Smooth muscle cell (in vitro differentiated cells): ENCODE data around the gene ADAMTS15. TPM values are rescaled to one million over a fixed set of nuclear protein-coding genes. Genes with fewer than 3 reads are reported as not detected.

Source experiments
- DNase-seq: peaks from one replicate; lab custom pipeline; 2025; ENCODE audit not compliant: unreplicated experiment; lab: John Stamatoyannopoulos, UW
- H2AFZ ChIP-seq: fragments of 200-600 bp; sonication (generic); 2 replicates; pipeline ENCODE4 v1.6.0; 2016; ENCODE audit warnings: antibody characterized with exemption, low read depth, mild to moderate bottlenecking
- H3F3A ChIP-seq: fragments of 200-600 bp; sonication (generic); 2 replicates; pipeline ENCODE4 v1.6.0; 2017; ENCODE audit warnings: antibody characterized with exemption, low read depth
- H3K27ac ChIP-seq: fragments of 200-600 bp; sonication (generic); 2 replicates; pipeline ENCODE4 v1.5.1; 2016; ENCODE audit warnings: low read depth, mild to moderate bottlenecking
- H3K27me3 ChIP-seq: fragments of 200-600 bp; sonication (generic); 2 replicates; pipeline ENCODE4 v1.6.1; 2016; ENCODE audit warnings: low read depth, mild to moderate bottlenecking
- H3K36me3 ChIP-seq: fragments of 200-600 bp; sonication (generic); 2 replicates; pipeline ENCODE4 v1.5.1; 2016; ENCODE audit warnings: low read depth
- H3K4me1 ChIP-seq: fragments of 200-600 bp; sonication (generic); 2 replicates; pipeline ENCODE4 v1.5.1; 2016; ENCODE audit warnings: low read depth
- H3K4me2 ChIP-seq: fragments of 200-600 bp; sonication (generic); 2 replicates; pipeline ENCODE4 v1.6.0; 2016; ENCODE audit warnings: mild to moderate bottlenecking
- H3K4me3 ChIP-seq: fragments of 200-600 bp; sonication (generic); 2 replicates; pipeline ENCODE4 v1.5.1; 2016; ENCODE audit warnings: mild to moderate bottlenecking
- H3K79me2 ChIP-seq: fragments of 200-600 bp; sonication (generic); 2 replicates; pipeline ENCODE4 v1.6.0; 2016; ENCODE audit warnings: low read depth, mild to moderate bottlenecking
- H3K9ac ChIP-seq: fragments of 200-600 bp; sonication (generic); 2 replicates; pipeline ENCODE4 v1.6.0; 2016; ENCODE audit warnings: low read depth
- H3K9me3 ChIP-seq: fragments of 200-600 bp; sonication (generic); replicated peaks from 2 replicates; pipeline ENCODE4 v1.5.1; 2016; ENCODE audit warnings: low read depth
- H4K20me1 ChIP-seq: fragments of 200-600 bp; sonication (generic); 2 replicates; pipeline ENCODE4 v1.6.0; 2016; ENCODE audit warnings: low read depth
- CTCF ChIP-seq: fragments of 200-600 bp; sonication (generic); IDR thresholded peaks from 2 replicates; pipeline ENCODE4 v1.5.1; 2017; ENCODE audit warnings: borderline replicate concordance, mild to moderate bottlenecking, antibody characterized with exemption; ENCODE audit not compliant: insufficient read depth, poor library complexity, severe bottlenecking
- WGBS: methylation state at CpG from one replicate; pipeline ENCODE4 v1.1.7; 2016; ENCODE audit warnings: low lambda C conversion rate; 5-methylcytosine and 5-hydroxymethylcytosine counted together
- polyA plus RNA-seq: library from polyadenylated mRNA; unstranded; fragments of >200 nt; fragmentation: Nextera tagmentation; extraction: Ambion mirVana; gene quantifications from 2 replicates; pipeline ENCODE4 v1.2.1, GENCODE V29; 2016
- total RNA-seq: library from RNA; depleted of rRNA; stranded (reverse); fragments of >200 nt; gene quantifications from 2 replicates; pipeline ENCODE4 v1.2.3, GENCODE V29; 2014

Gene ADAMTS15
- total and polyA plus RNA-seq, 2 experiments from 2014 or later: 1.4 to 3.4 TPM

GRCh38 chr11:130476200-130476921, 27.9 kb downstream of the ADAMTS15 start:
- H3K4me1 ChIP-seq: peaks cover 18% of the 10 kb centered on the region
- TF ChIP-seq CTCF: no peak
- H3K4me2 ChIP-seq: peak overlapping the region; percentile 33
- no peak overlapping the region for H2AFZ ChIP-seq
- H3K4me3 ChIP-seq: no peak overlapping the region
- DNase-seq: no peak
- WGBS: 81% methylated on average over 12 of the region's 12 CpGs
- no peaks in the 10 kb centered on the region for H3K79me2 ChIP-seq
- H3K9me3 ChIP-seq: no peaks in the 10 kb centered on the region
- H3K27me3 ChIP-seq: no peaks in the 10 kb centered on the region
- peak overlapping the region; percentile 92 for H3K27ac ChIP-seq
- no peaks in the 10 kb centered on the region for H3K36me3 ChIP-seq
- H3F3A ChIP-seq: peaks cover 16% of the 10 kb centered on the region
- H4K20me1 ChIP-seq: no peaks in the 10 kb centered on the region
- H3K9ac ChIP-seq: no peak overlapping the region

- WGBS: 76% methylated on average over 16 of the region's 16 CpGs
- no peak overlapping the region for H2AFZ ChIP-seq
- no peaks in the 10 kb centered on the region for H4K20me1 ChIP-seq
- H3K27ac ChIP-seq: peak overlapping the region; percentile 92
- no peaks in the 10 kb centered on the region for H3K27me3 ChIP-seq
- H3K36me3 ChIP-seq: no peaks in the 10 kb centered on the region
- H3K9me3 ChIP-seq: no peaks in the 10 kb centered on the region
- no peak overlapping the region for H3K9ac ChIP-seq
- H3K79me2 ChIP-seq: no peaks in the 10 kb centered on the region
- peak overlapping the region; percentile 74 for H3K4me2 ChIP-seq
- H3K4me1 ChIP-seq: peaks cover 18% of the 10 kb centered on the region
- TF ChIP-seq CTCF: no peak
- H3K4me3 ChIP-seq: no peak overlapping the region
- peaks cover 16% of the 10 kb centered on the region for H3F3A ChIP-seq
- DNase-seq: no peak
Observed at GRCh38 chr11:130476922-130477491, 28.6 kb downstream of the ADAMTS15 start.

DNA sequence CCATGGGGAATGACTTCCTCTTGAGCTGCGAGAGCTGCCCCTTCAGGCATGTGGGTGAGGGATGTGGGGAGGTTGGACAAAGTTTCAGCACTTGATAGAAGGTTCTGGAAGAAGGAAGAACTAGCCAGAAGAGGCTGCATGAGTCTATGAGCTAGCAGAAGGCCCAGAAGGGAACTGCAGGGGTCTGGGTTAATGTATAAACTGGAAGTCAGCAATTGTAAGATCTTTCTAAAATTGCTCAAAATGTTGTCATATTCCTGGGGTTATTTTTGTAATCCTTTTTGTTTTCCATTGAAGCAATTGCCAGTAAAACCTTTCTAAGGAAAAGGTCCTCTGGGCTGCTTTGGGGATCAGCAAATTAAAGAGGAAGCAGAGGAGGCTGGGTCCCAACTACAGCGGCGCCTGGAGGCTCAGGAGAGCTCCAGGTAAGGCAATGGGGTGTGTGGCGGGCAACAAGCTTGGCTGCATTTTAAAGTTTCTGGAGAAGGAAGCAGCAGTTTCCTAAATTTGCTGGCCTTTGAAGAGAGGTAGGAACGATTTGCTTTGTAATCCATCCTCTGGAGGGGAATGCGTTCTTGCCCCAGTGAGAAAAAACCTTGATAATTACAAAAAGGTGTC, 29.2 kb downstream of the ADAMTS15 start:
- WGBS: 65% methylated on average over 6 of the region's 6 CpGs
- no peak for DNase-seq
- Histone ChIP-seq H2AFZ (no peak overlapping the region), H3K79me2 (no peaks in the 10 kb centered on the region), H3F3A (peaks cover 16% of the 10 kb centered on the region), H3K27ac (peak overlapping the region; percentile 92), H3K9ac (no peak overlapping the region), H3K27me3 (no peaks in the 10 kb centered on the region), H3K4me3 (no peak overlapping the region), H3K36me3 (no peaks in the 10 kb centered on the region), H4K20me1 (no peaks in the 10 kb centered on the region), H3K4me2 (peak overlapping the region; percentile 74), H3K9me3 (no peaks in the 10 kb centered on the region), H3K4me1 (peaks cover 18% of the 10 kb centered on the region)
- TF ChIP-seq CTCF: no peak
